ENCODE data around the gene NUMB. TPM values are rescaled to one million over a fixed set of nuclear protein-coding genes. Genes with fewer than 3 reads are reported as not detected.
A peak's percentile ranks its signal among the peaks of the same experiment; 100 is the strongest.

NUMB gene
- total RNA-seq, 2 donors from 2014 or later, result 68.7 to 76.5 TPM

- DNase-seq (ENCODE audit: low spot score), result peak; percentile 90
- intact Hi-C loops (cut with DNase I), result no loop called here
Measured at GRCh38 chr14:73227812-73228781, 230.2 kb downstream of the NUMB start.

DNA sequence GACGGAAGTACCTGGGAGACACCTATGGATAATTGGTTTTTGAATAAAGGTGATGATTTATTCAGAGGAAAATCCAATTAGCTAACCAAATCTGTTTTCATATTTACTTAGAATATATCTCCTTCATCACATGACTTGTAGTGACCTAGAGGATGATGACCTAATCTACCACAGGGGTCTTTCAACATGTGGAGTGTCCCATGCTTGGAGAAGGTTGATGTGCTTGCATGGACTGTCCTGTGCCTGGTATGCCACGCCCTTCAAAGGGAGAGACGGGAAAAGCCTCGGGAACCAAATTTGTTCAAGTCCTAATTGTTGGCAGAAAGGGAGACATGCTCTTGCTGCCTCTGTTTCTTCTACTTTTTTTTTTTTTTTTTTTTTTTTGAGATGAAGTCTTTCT is 232.8 kb downstream of the NUMB start:
- intact Hi-C loops (cut with DNase I), result no loop called here

More for the DNA sequence above, 232.8 kb downstream of the NUMB start:
- no peak for DNase-seq (ENCODE audit: low spot score)

Other genes with a start within 250 kb of the NUMB start
- 10 to 100 TPM in 1 of 2 donors, 1 to 10 TPM in 1; 9.4 to 19.4 TPM for gene PAPLN, start 221.0 kb downstream of the NUMB start, total RNA-seq
- gene RIOX1, start 32.4 kb upstream of the NUMB start, total RNA-seq, result 1 to 10 TPM; 9.2 to 9.3 TPM
- 10 to 100 TPM in 1 of 2 donors, 1 to 10 TPM in 1; 8.5 to 18.4 TPM for gene ACOT1, start 78.6 kb upstream of the NUMB start, total RNA-seq
- gene HEATR4, start 100.4 kb upstream of the NUMB start, total RNA-seq, result 1 to 10 TPM in 1 of 2 donors, under 1 TPM in 1; 0.67 to 1.2 TPM
- 10 to 100 TPM; 52.2 to 53.8 TPM for gene ACOT2, start 110.7 kb upstream of the NUMB start, total RNA-seq
- 1 to 10 TPM in 1 of 2 donors, under 1 TPM in 1; 0.33 to 1.8 TPM for gene ACOT4, start 133.3 kb upstream of the NUMB start, total RNA-seq
- gene ACOT6, start 154.0 kb upstream of the NUMB start, total RNA-seq, result not detected
- gene DNAL1, start 186.4 kb upstream of the NUMB start, total RNA-seq, result 10 to 100 TPM; 20.2 to 32.7 TPM

Measured in posterior vena cava (tissue), 2 donors.